ENCODE measurements around the gene FAR1.
"Not testable (repeated sequence)": the region's sequence is repeated elsewhere in the genome, so short reads cannot be mapped to it uniquely, and the experiment has no call there.

Gene FAR1

DNA sequence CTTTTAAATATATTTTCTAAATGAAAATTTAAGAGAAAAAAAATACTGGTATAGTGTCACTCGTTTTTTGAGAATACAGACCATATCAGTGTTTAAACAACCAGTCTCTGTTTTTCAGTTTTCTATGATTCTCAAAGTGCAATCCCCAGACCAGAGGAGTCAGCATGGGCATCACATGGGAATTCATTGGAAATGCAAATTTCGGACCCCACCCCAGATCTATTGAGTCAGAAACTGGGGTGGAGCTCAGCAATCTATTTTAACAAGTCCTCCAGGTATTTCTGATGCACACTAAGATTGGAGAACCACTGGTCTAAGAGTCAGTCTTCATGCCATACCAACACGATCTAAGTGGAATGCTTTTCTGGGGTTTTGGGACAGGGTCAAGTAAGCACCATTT is 66.1 kb downstream of the FAR1 start:
- TF ChIP-seq, protein P1, sequence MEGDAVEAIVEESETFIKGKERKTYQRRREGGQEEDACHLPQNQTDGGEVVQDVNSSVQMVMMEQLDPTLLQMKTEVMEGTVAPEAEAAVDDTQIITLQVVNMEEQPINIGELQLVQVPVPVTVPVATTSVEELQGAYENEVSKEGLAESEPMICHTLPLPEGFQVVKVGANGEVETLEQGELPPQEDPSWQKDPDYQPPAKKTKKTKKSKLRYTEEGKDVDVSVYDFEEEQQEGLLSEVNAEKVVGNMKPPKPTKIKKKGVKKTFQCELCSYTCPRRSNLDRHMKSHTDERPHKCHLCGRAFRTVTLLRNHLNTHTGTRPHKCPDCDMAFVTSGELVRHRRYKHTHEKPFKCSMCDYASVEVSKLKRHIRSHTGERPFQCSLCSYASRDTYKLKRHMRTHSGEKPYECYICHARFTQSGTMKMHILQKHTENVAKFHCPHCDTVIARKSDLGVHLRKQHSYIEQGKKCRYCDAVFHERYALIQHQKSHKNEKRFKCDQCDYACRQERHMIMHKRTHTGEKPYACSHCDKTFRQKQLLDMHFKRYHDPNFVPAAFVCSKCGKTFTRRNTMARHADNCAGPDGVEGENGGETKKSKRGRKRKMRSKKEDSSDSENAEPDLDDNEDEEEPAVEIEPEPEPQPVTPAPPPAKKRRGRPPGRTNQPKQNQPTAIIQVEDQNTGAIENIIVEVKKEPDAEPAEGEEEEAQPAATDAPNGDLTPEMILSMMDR (conservative IDR thresholded peaks at IDR 0.05) = no peak
- TF ChIP-seq ZFX (IDR thresholded peaks at IDR 0.05) = no peak
- H3K27ac ChIP-seq = no peak overlapping the region

DNA sequence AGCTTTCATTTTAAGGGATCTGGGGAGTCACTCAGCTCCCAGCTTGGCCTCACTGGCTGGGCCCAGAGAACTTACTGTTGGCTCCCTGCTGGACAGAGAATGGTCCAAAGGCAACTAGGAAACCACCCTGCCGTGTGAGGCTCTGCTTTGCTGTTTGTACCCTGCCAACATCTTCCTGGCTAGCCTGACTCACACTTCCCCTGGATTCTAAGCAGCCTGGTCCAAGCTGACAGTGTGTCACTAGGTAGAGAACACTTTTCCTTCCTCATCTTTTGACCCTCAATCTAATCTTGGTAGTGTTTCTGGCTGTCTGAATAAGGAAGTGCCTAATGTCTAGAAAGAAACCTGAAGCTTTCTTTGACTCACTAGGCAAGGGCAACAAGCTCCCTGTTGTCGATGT is 76.7 kb downstream of the FAR1 start:
- no peak for TF ChIP-seq ZFX (IDR thresholded peaks at IDR 0.05)
- TF ChIP-seq, protein P1 (conservative IDR thresholded peaks at IDR 0.05) = no peak
- no peak overlapping the region for H3K27ac ChIP-seq

- H3K27ac ChIP-seq = not testable (repeated sequence)
These were observed 84.8 kb downstream of the FAR1 start for GRCh38 chr11:13753316-13753715.

GRCh38 chr11:13759050-13759449 is 90.6 kb downstream of the FAR1 start:
- TF ChIP-seq ZFX (IDR thresholded peaks at IDR 0.05) = no peak
- TF ChIP-seq, protein P1 (conservative IDR thresholded peaks at IDR 0.05) = no peak
- H3K27ac ChIP-seq = no peak overlapping the region

DNA sequence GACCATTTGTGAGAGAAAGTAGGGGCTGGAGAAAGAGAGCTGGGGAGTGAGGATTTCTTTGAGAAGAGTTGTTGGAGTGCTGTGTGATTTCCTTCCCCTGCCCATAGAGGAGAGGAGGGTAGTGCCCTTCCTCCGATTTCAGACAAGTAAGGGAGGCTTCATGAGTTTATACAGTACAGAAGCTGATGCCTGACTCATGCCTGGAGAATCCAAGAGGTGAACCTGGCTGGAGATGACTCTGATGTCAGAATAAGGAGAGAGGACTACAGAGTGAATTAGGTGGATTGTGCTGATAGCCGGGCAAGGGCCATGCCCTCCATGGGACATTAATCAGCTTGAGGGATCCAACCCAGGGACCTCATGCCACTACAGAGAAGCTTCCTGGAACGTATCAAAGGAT is 91.6 kb downstream of the FAR1 start:
- TF ChIP-seq, protein P1 (conservative IDR thresholded peaks at IDR 0.05) = no peak
- no peak for TF ChIP-seq ZFX (IDR thresholded peaks at IDR 0.05)
- no peak overlapping the region for H3K27ac ChIP-seq

- TF ChIP-seq, protein P1 (conservative IDR thresholded peaks at IDR 0.05) = no peak
- no peak for TF ChIP-seq ZFX (IDR thresholded peaks at IDR 0.05)
- H3K27ac ChIP-seq = no peak overlapping the region
These were observed 92.8 kb downstream of the FAR1 start for GRCh38 chr11:13761250-13761649.

- no peak overlapping the region for H3K27ac ChIP-seq
- TF ChIP-seq, protein P1 (conservative IDR thresholded peaks at IDR 0.05) = no peak
- no peak for TF ChIP-seq ZFX (IDR thresholded peaks at IDR 0.05)
These were observed 93.2 kb downstream of the FAR1 start for GRCh38 chr11:13761716-13762115.

DNA sequence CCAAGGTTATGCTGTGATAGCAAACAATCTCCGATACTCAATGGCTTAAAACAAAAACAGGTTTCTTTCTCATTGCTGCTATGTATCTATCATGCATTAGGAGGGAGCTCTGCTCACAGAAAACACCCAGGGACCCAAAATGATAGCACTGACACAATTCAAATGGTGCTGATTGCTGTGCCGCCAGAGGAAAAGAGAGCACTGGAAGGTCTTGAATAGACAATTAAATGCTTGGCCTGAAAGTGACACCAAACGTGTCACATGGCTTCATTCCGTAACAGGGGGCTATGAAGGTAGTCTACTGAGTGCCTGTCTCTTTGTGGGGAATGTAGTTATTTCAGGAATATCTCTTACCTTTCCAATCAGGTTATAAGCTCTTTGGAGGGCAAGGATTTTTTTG is 94.2 kb downstream of the FAR1 start:
- no peak for TF ChIP-seq ZFX (IDR thresholded peaks at IDR 0.05)
- TF ChIP-seq, protein P1 (conservative IDR thresholded peaks at IDR 0.05) = no peak
- no peak overlapping the region; the same call in 1 of the 2 replicates for H3K27ac ChIP-seq
